Measurements from ENCODE around the gene CYP2W1.

CYP2W1 gene

DNA sequence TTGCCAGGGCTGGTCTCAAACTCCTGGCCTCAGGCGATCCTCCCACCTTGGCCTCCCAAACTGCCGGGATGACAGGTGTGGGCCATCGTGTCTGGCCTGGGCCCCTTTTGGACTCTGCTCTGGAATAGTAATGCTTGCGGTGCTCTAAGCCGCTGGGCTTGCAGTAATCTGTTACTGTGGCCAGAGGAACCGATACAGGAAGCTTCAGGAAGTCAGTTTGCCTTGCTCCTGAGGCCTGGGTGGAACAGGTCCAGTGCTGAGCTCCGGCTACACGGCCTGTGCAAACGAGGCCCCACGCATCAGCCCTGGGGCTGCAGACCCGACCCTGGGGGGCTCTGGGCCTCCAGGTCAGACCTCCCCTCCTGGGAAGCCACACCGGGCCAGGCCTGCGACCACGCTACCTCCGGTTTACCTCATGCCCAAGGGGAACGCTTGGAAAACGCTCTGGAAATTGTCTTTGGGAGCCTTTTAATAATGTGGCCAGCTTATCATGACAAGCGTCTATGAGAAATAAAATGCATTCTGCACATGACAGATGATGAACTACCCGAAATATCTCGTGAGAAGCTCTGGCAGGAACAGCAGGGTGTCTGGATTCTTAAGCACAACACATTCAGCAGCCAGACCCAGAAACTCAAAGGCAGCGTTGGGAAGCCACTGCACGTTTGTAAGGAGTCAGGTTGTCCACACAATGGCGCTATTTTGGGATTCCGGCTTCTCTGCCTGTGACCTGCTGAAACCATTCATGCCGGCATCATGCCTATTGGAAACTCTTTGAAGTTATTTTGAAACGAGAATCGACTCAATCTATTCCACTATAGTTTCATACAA is 18.4 kb upstream of the CYP2W1 start:
- peak in 24 of 56 donors; percentile 8 to 73 (median 40) for DNase-seq

GRCh38 chr7:966291-967069 is 16.5 kb upstream of the CYP2W1 start:
- DNase-seq = no peak

GRCh38 chr7:967361-968082 is 15.5 kb upstream of the CYP2W1 start:
- DNase-seq = no peak

- DNase-seq = no peak
Observed at GRCh38 chr7:968205-969105, 14.5 kb upstream of the CYP2W1 start.

DNA sequence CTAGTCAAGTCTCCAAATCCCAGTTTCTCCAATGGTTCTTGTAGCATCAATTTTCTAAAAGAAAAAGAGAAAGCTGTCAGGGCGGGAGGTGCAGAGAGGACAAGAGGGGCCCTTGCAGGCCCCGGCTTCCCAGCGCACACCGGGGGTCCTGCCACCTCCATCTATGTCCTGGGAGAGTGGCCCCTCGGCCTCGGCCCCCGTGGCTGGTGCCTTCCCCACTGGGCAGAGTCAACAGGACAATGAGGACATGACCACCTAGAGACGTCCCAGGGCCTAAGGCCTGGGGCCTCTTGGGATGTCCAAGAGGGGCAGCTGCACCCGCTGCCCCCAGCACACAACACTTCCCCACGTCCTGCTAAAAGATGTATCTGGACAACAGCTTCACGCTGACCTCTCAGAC is 13.6 kb upstream of the CYP2W1 start:
- no peak for DNase-seq

DNA sequence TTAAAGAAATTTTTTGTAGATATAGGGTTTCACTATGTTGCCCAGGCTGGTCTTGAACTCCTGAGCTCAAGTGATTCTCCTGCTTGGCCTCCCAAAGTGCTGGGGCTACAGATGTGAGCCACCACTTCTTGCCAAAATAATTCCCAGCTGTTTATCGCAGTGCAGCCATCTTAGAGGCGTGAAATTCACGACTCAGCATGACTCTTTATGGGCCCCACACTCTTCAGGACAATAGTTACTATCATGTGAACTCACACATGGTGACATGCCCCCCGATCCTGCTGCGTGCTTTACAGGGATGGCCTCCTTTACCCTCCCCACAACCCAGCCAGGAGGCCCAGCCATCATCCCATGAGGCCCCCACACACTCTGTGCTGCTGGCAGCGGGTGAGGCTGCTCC is 12.2 kb upstream of the CYP2W1 start:
- no peak for DNase-seq

- no peak for DNase-seq
Observed at GRCh38 chr7:972110-972509, 10.9 kb upstream of the CYP2W1 start.

- DNase-seq = no peak
Observed at GRCh38 chr7:972676-973309, 10.2 kb upstream of the CYP2W1 start.

DNA sequence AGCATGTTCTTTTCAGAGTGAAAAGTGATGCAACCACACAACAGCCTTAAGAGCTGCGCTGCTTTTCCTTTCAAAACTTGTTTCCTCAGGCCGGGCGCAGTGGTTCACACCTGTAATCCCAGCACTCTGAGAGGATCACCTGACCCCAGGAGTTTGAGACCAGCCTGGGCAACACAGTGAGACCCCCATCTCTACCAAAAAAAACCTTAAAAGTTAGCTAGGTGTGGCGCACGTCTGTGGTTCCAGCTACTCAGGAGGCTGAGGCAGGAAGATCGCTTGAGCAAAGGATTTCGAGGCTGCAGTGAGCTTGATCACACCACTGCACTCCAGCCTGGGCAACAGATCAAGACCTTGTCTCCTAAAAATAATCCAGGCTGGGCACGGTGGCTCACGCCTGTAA is 9.7 kb upstream of the CYP2W1 start:
- DNase-seq = no peak

GRCh38 chr7:974172-974571 is 8.8 kb upstream of the CYP2W1 start:
- DNase-seq = no peak

DNA sequence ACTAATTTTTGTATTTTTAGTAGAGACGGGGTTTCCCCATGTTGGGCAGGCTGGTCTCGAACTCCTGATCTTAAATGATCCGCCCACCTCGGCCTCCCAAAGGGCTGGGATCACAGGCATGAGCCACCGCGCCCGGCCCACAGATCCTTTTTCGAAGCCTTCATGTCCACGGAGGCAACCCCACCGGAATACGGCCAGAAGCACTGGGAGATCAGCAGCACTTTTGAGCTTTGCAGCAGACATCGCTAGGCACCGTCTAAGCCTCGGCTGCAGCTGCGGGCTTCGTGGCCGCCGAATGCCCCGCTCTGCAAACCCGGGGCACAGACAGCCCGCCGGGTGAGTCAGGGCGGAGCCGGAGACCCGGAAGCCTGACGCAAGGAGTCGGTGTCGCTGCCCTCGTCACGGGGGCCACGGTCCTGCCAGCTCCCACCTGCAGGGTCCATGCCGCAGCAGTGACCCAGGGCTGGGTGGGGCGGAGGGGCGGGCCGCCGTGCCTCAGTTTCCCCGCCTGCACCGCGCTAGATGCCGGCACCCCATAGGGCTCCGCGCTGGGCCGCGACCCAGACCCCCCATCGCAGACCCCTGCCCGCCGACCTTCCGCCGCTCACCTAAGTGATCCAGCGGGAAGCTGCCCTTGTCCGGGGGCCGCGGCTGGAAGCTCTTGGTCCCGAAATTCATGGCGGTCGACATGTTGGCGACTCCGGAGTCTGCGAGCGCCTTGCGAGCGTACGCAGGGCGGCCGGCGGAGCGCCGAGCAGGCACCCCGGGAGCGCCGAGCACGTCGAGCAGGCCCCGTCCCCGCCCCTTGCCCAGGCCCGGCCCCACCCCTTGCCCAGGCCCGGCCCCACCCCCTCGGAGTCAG is 7.9 kb upstream of the CYP2W1 start, which contains the start of gene COX19:
Gene COX19 (minus strand): TSS at position 730 of the 862 bp plus-strand sequence. CDS start 40 bp downstream, at position 690.
- DNase-seq = peak; percentile 32 to 89 (median 76)

GRCh38 chr7:975702-976473 is 7.1 kb upstream of the CYP2W1 start:
- peak in 1 of 56 donors; percentile 51 for DNase-seq

DNA sequence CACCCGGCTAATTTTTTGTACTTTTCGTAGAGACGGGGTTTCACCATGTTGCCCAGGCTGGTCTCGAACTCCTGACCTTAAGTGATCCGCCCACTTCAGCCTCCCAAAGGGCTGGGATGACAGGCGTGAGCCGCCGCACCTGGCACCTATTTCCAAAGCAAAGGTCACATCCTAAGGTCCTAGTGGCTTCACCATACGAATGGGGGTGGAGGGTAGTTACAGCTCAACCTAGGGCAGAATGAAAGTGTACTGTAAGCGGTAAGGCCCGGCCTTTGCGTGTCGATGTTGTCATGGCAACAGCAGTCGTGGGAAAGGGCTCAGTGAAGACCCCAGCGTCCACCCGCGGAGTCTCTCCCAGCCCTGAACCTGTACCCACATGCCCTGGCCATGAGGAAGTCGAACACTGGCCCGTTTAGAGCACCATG is 6.1 kb upstream of the CYP2W1 start:
- DNase-seq = no peak

GRCh38 chr7:977326-978048 is 5.5 kb upstream of the CYP2W1 start:
- DNase-seq = peak in 46 of 56 donors; percentile 9 to 88 (median 60)

DNA sequence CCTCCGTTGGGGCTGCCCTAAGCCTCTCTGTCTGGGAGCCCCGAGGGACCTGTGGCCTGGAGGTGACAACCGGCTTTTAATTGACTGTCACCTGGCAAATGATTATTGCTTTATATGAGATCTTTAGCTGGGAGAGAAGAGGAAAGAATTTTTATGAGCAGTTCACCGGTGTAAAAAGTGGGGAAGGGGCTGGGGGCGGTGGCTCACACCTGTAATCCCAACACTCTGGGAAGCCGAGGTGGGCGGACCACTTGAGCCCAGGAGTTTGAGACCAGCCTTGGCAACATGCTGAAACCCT is 5.0 kb upstream of the CYP2W1 start:
- DNase-seq = no peak

GRCh38 chr7:978416-979091 is 4.4 kb upstream of the CYP2W1 start:
- no peak for DNase-seq

GRCh38 chr7:979151-979550 is 3.8 kb upstream of the CYP2W1 start:
- DNase-seq = no peak

Measured in amygdala (tissue), 56 donors.